Ovary (tissue), 9 donors: ENCODE measurements around the gene NFKBIA. TPM values are rescaled to one million over a fixed set of nuclear protein-coding genes. Genes with fewer than 3 reads are reported as not detected.

Source experiments
- DNase-seq, 5 donors: peaks; one replicate each; pipeline ENCODE4 v3.0.0-alpha.2; 2019 to 2020
- H3K27ac ChIP-seq, 2 donors: fragments of 200-600 bp; one replicate each; pipeline versions ENCODE4 v1.5.1 to v1.8.0; 2019 to 2022
- H3K27me3 ChIP-seq: fragments of 200-600 bp; one replicate; pipeline ENCODE4 v1.8.0; 2022
- H3K36me3 ChIP-seq: fragments of 200-600 bp; sonication (generic); one replicate; pipeline ENCODE4 v1.5.1; 2019
- H3K4me1 ChIP-seq: one replicate; pipeline ENCODE4 v1.8.1; 2013; ENCODE audit warnings: mild to moderate bottlenecking, moderate library complexity; ENCODE audit not compliant: insufficient read depth
- H3K4me3 ChIP-seq: fragments of 200-600 bp; sonication (generic); one replicate; pipeline ENCODE4 v1.5.1; 2017
- H3K9me3 ChIP-seq, 2 donors: fragments of 200-600 bp in 1 of 2; sonication (generic) in 1 of 2; one replicate each; pipeline versions ENCODE4 v1.5.1 to v1.8.1; 2013 to 2019; ENCODE audit warnings: mild to moderate bottlenecking in 1 of 2, moderate library complexity in 1 of 2
- CTCF ChIP-seq, 3 donors: fragments of 450-650 bp in 2 of 3; fragments of 200-600 bp in 1 of 3; IDR thresholded peaks; one replicate each; pipeline versions ENCODE4 v1.5.1 to v1.8.0; 2016 to 2022; ENCODE audit warnings: antibody characterized with exemption in 3 of 3, mild to moderate bottlenecking in 1 of 3
- EP300 ChIP-seq: sonication (generic); formaldehyde crosslinking; IDR thresholded peaks from one replicate; pipeline ENCODE4 v1.6.1; 2017; ENCODE audit warnings: antibody characterized with exemption
- POLR2A ChIP-seq: fragments of 450-650 bp; IDR thresholded peaks from one replicate; pipeline ENCODE4 v1.6.1; 2017; ENCODE audit warnings: antibody characterized with exemption, mild to moderate bottlenecking, moderate library complexity
- WGBS, 3 donors: extraction: QIAGEN DNeasy Blood & Tissue Kit in 1 of 3; methylation state at CpG; one replicate each; pipeline versions ENCODE4 v1.1.5 to v1.1.7; 2013 to 2017; 5-methylcytosine and 5-hydroxymethylcytosine counted together
- intact Hi-C, 4 donors: fragments of 100-400 bp; cut with DNase I; formaldehyde crosslinking; loops; one replicate each; pipeline versions ENCODE4 v1.11.0 to v1.15.1; 2022 to 2023
- polyA plus RNA-seq, 2 donors: library from polyadenylated mRNA; stranded (reverse); fragments of 200-250 nt in 1 of 2; fragments of 350-450 nt in 1 of 2; fragmentation: Illumina TruSeq in 1 of 2; extraction: RNeasy Lipid Tissue Mini Kit (QIAGEN cat#74804) in 1 of 2; gene quantifications; one replicate each; pipeline ENCODE4 v1.2.3, GENCODE V29; 2013 to 2014
- total RNA-seq, 7 donors: library from RNA; depleted of rRNA in 2 of 7; stranded (reverse); fragments of >200 nt in 2 of 7; fragmentation: NEBNext Ultra II Directional in 3 of 7; extraction: Animal tissue kit (Norgen Biotek cat#: 25700) in 3 of 7; gene quantifications; one replicate each; pipeline versions ENCODE4 v1.1.0 to v1.2.4, GENCODE V29; 2016 to 2023
- donor health status: DM: no; HTN: no; CAD: no; lungs with moderate emphysema.
- donor health status: DM: no; HTN: no; CAD: no.
- donor health status: Bipolar disorder and iron deficiency.
- donor health status: DM: yes; HTN: yes; CAD: no.
- donor health status: DM: no; HTN: no; CAD: no.
- donor health status: DM: yes; HTN: yes; CAD: no.

Gene NFKBIA
- total and polyA plus RNA-seq, 9 donors = 109 to 1,807 (median 222) TPM

GRCh38 chr14:35419429-35419841 lies 14.9 kb upstream of the NFKBIA start:
- H3K4me1 ChIP-seq = no peaks in the 10 kb centered on the region
- H3K27me3 ChIP-seq = no peaks in the 10 kb centered on the region
- no peak for DNase-seq
- no peak overlapping the region for H3K27ac ChIP-seq
- no peaks in the 10 kb centered on the region for H3K36me3 ChIP-seq
- no peak for TF ChIP-seq POLR2A
- no peak for TF ChIP-seq EP300
- TF ChIP-seq CTCF (IDR thresholded peaks at IDR 0.05) = no peak
- H3K4me3 ChIP-seq = no peak overlapping the region
- no peaks in the 10 kb centered on the region for H3K9me3 ChIP-seq
- intact Hi-C loops = loop anchor here in 3 of 4 donors (5.0 to 10.0 kb wide), 4 partner anchors 277 to 745 kb away; partner anchors contain the start of gene FAM177A1 (in 1 of the 3)
- WGBS, 3 donors = 39 to 56% (median 49%) methylated on average over 7 of the region's 7 CpGs

GRCh38 chr14:35418093-35418492 lies 13.5 kb upstream of the NFKBIA start:
- 54 to 74% (median 62%) methylated on average over 2 of the region's 2 CpGs for WGBS, 3 donors
- no peak for DNase-seq

GRCh38 chr14:35416108-35416750 lies 11.7 kb upstream of the NFKBIA start:
- 48 to 58% (median 52%) methylated on average over 5 of the region's 5 CpGs for WGBS, 3 donors
- no peak overlapping the region for H3K27ac ChIP-seq
- intact Hi-C loops = loop anchor here in 3 of 4 donors (5.0 to 10.0 kb wide), 4 partner anchors 274 to 741 kb away; partner anchors contain the start of gene FAM177A1 (in 1 of the 3)

More at GRCh38 chr14:35418093-35418492, 13.5 kb upstream of the NFKBIA start:
- Histone ChIP-seq H3K27ac (no peak overlapping the region), H3K36me3 (no peaks in the 10 kb centered on the region), H3K4me3 (no peak overlapping the region), H3K9me3 (no peaks in the 10 kb centered on the region), H3K27me3 (no peaks in the 10 kb centered on the region), H3K4me1 (no peaks in the 10 kb centered on the region)
- TF ChIP-seq EP300 = no peak
- no peak for TF ChIP-seq POLR2A
- no peak for TF ChIP-seq CTCF (IDR thresholded peaks at IDR 0.05)
- intact Hi-C loops = loop anchor here in 3 of 4 donors (5.0 to 10.0 kb wide), 4 partner anchors 276 to 743 kb away; partner anchors contain the start of gene FAM177A1 (in 1 of the 3)

DNA sequence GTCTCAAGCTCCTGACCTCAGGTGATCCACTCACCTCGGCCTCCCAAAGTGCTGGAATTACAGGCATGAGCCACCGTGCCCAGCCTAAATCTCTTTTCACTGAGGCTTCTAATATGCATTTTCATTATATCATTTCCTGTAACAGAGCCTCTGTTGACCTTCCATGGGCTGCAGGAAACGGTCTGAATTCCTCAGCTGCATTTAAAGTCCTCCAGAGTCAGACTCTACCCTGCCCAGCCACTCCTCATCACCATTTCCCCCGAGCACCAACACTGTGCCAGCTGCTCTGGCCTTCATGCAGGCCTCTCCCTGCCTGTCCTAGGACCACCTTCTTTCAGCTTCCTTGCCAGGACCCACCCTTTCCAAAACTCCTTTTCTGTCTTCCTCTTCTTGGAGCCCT lies 9.8 kb upstream of the NFKBIA start:
- intact Hi-C loops = loop anchor here in 3 of 4 donors (5.0 to 10.0 kb wide), 4 partner anchors 272 to 872 kb away; partner anchors contain the start of gene FAM177A1 (in 1 of the 3)
- no peaks in the 10 kb centered on the region for H3K36me3 ChIP-seq
- no peaks in the 10 kb centered on the region for H3K9me3 ChIP-seq
- no peaks in the 10 kb centered on the region for H3K27me3 ChIP-seq
- no peak overlapping the region for H3K27ac ChIP-seq
- TF ChIP-seq EP300 (no peak), CTCF (IDR thresholded peaks at IDR 0.05) (no peak), POLR2A (no peak)
- no peaks in the 10 kb centered on the region for H3K4me1 ChIP-seq
- 35 to 41% (median 40%) methylated on average over 4 of the region's 4 CpGs for WGBS, 3 donors
- no peak for DNase-seq
- H3K4me3 ChIP-seq = no peak overlapping the region

More at GRCh38 chr14:35416108-35416750, 11.7 kb upstream of the NFKBIA start:
- Histone ChIP-seq H3K4me1 (no peaks in the 10 kb centered on the region), H3K4me3 (no peak overlapping the region), H3K9me3 (no peaks in the 10 kb centered on the region), H3K27me3 (no peaks in the 10 kb centered on the region), H3K36me3 (no peaks in the 10 kb centered on the region)
- no peak for DNase-seq
- no peak for TF ChIP-seq EP300
- no peak for TF ChIP-seq POLR2A
- no peak for TF ChIP-seq CTCF (IDR thresholded peaks at IDR 0.05)
